PC-9 (cell line): Measurements from ENCODE around the gene BASP1.

Experiments
- EZH2 ChIP-seq: fragments of 200-600 bp; sonication (generic); IDR thresholded peaks from 2 replicates; pipeline ENCODE4 v1.8.0; 2017; ENCODE audit warnings: antibody characterized with exemption, low read depth
- TF ChIP-seq, protein P1 (sequence below): fragments of 200-600 bp; sonication (generic); conservative IDR thresholded peaks from 2 replicates; pipeline ENCODE4 v1.6.1; 2017; ENCODE audit warnings: mixed run types, antibody characterized with exemption, mild to moderate bottlenecking, moderate library complexity

DNA sequence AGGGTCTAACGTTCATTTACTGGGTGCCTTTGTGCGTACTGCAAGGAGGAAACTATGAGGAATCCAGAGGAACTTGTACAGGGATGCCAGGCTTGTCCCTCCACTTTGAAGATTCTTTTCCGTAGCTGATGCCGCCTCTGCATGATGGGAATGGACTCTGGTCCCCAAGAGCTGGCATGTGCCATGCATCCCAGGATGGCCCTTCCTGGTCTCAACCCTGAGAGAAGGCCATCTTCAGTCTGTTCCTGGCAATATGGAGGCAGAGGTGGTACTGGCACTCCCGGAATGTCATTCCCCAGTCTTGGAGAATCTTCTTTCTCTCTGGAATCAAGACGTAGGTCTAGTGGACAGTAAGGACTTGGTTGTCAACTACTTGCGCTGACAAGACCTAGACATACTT lies 61.5 kb downstream of the BASP1 start:
- TF ChIP-seq EZH2, result no peak
- TF ChIP-seq, protein P1, sequence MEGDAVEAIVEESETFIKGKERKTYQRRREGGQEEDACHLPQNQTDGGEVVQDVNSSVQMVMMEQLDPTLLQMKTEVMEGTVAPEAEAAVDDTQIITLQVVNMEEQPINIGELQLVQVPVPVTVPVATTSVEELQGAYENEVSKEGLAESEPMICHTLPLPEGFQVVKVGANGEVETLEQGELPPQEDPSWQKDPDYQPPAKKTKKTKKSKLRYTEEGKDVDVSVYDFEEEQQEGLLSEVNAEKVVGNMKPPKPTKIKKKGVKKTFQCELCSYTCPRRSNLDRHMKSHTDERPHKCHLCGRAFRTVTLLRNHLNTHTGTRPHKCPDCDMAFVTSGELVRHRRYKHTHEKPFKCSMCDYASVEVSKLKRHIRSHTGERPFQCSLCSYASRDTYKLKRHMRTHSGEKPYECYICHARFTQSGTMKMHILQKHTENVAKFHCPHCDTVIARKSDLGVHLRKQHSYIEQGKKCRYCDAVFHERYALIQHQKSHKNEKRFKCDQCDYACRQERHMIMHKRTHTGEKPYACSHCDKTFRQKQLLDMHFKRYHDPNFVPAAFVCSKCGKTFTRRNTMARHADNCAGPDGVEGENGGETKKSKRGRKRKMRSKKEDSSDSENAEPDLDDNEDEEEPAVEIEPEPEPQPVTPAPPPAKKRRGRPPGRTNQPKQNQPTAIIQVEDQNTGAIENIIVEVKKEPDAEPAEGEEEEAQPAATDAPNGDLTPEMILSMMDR, result no peak
